OCI-LY1 (cell line): Measurements from ENCODE around the gene WIPF3.

Experiments
- H2AFZ ChIP-seq: fragments of 200-600 bp; sonication (generic), shearing (Covaris generic); 2 replicates; pipeline ENCODE4 v1.6.0; 2014; ENCODE audit warnings: antibody characterized with exemption, mild to moderate bottlenecking, low read length
- H3F3A ChIP-seq: fragments of 200-600 bp; sonication (generic), shearing (Covaris generic); 2 replicates; pipeline ENCODE4 v1.6.0; 2014; ENCODE audit warnings: mild to moderate bottlenecking, antibody characterized with exemption, low read length, moderate library complexity; ENCODE audit not compliant: insufficient read depth
- H3K27ac ChIP-seq: fragments of 200-600 bp; sonication (generic); 2 replicates; pipeline ENCODE4 v1.5.1; 2014; ENCODE audit warnings: low read length, mixed run types, mild to moderate bottlenecking, low read depth; ENCODE audit not compliant: poor library complexity, severe bottlenecking
- H3K27me3 ChIP-seq: fragments of 200-600 bp; sonication (generic); 2 replicates; pipeline ENCODE4 v1.6.0; 2014; ENCODE audit warnings: antibody characterized with exemption, mild to moderate bottlenecking, low read length, moderate library complexity; ENCODE audit not compliant: insufficient read depth
- H3K36me3 ChIP-seq: fragments of 200-600 bp; sonication (generic); 2 replicates; pipeline ENCODE4 v1.6.1; 2014; ENCODE audit warnings: mild to moderate bottlenecking, antibody characterized with exemption, low read length, moderate library complexity, mixed read lengths; ENCODE audit not compliant: insufficient read depth
- H3K4me1 ChIP-seq: fragments of 200-600 bp; sonication (generic); 2 replicates; pipeline ENCODE4 v1.5.1; 2014; ENCODE audit warnings: mild to moderate bottlenecking, low read length, moderate library complexity; ENCODE audit not compliant: insufficient read depth, severe bottlenecking
- H3K4me2 ChIP-seq: fragments of 200-600 bp; sonication (generic), shearing (Covaris generic); 2 replicates; pipeline ENCODE4 v1.6.1; 2014; ENCODE audit warnings: low read length
- H3K4me3 ChIP-seq: fragments of 200-600 bp; sonication (generic); 2 replicates; pipeline ENCODE4 v1.5.1; 2014; ENCODE audit warnings: low read length, low read depth, mild to moderate bottlenecking, mixed read lengths; ENCODE audit not compliant: poor library complexity, severe bottlenecking
- H3K79me2 ChIP-seq: fragments of 200-600 bp; shearing (Covaris generic); 2 replicates; pipeline ENCODE4 v1.6.1; 2016; ENCODE audit warnings: mixed run types, low read length, mixed read lengths; ENCODE audit not compliant: insufficient read depth
- H3K9ac ChIP-seq: fragments of 200-600 bp; sonication (generic), shearing (Covaris generic); 2 replicates; pipeline ENCODE4 v1.6.1; 2014; ENCODE audit warnings: mild to moderate bottlenecking, low read length, mixed read lengths
- H3K9me2 ChIP-seq: fragments of 200-600 bp; sonication (generic), shearing (Covaris generic); 2 replicates; pipeline ENCODE4 v1.6.1; 2014; ENCODE audit warnings: low read depth, mild to moderate bottlenecking, low read length, mixed read lengths
- H3K9me3 ChIP-seq: fragments of 200-600 bp; shearing (Covaris generic); 2 replicates; pipeline ENCODE4 v1.6.1; 2014; ENCODE audit warnings: low read length, mixed read lengths
- H4K20me1 ChIP-seq: fragments of 200-600 bp; sonication (generic), shearing (Covaris generic); 2 replicates; pipeline ENCODE4 v1.6.0; 2016; ENCODE audit warnings: mild to moderate bottlenecking, low read length; ENCODE audit not compliant: insufficient read depth
- CTCF ChIP-seq: fragments of 200-600 bp; sonication (generic), shearing (Covaris generic); IDR thresholded peaks from 2 replicates; pipeline ENCODE4 v1.5.1; 2017; ENCODE audit warnings: mild to moderate bottlenecking, antibody characterized with exemption, low read length, moderate library complexity, mixed read lengths
- EZH2 ChIP-seq: fragments of 200-600 bp; sonication (generic), shearing (Covaris generic); IDR thresholded peaks from 2 replicates; pipeline ENCODE4 v1.8.0; 2017; ENCODE audit warnings: borderline replicate concordance, mixed run types, mild to moderate bottlenecking, antibody characterized with exemption, low read length, moderate library complexity, mixed read lengths

The WIPF3 gene

GRCh38 chr7:29851487-29851886 lies 45.2 kb downstream of the WIPF3 start:
- Histone ChIP-seq H3K9me3 (no peaks in the 10 kb centered on the region), H3F3A (no peaks in the 10 kb centered on the region)
- TF ChIP-seq EZH2 = no peak
- TF ChIP-seq CTCF = no peak

GRCh38 chr7:29852457-29852856 lies 46.1 kb downstream of the WIPF3 start:
- no peak for TF ChIP-seq EZH2
- no peak for TF ChIP-seq CTCF
- H3K9ac ChIP-seq = no peak overlapping the region
- H4K20me1 ChIP-seq = no peaks in the 10 kb centered on the region
- no peaks in the 10 kb centered on the region for H3K36me3 ChIP-seq
- H3K79me2 ChIP-seq = no peaks in the 10 kb centered on the region
- H2AFZ ChIP-seq = no peak overlapping the region
- H3K9me2 ChIP-seq = no peaks in the 10 kb centered on the region
- no peaks in the 10 kb centered on the region for H3K27me3 ChIP-seq
- no peak overlapping the region for H3K27ac ChIP-seq
- no peaks in the 10 kb centered on the region for H3K4me1 ChIP-seq
- no peak overlapping the region for H3K4me2 ChIP-seq
- no peaks in the 10 kb centered on the region for H3F3A ChIP-seq
- H3K4me3 ChIP-seq = no peak overlapping the region
- no peaks in the 10 kb centered on the region for H3K9me3 ChIP-seq

More at GRCh38 chr7:29851487-29851886, 45.2 kb downstream of the WIPF3 start:
- no peaks in the 10 kb centered on the region for H3K27me3 ChIP-seq
- H3K4me2 ChIP-seq = no peak overlapping the region
- H3K27ac ChIP-seq = no peak overlapping the region
- H3K4me3 ChIP-seq = no peak overlapping the region
- H3K4me1 ChIP-seq = no peaks in the 10 kb centered on the region
- H4K20me1 ChIP-seq = no peaks in the 10 kb centered on the region
- H3K79me2 ChIP-seq = no peaks in the 10 kb centered on the region
- H3K36me3 ChIP-seq = no peaks in the 10 kb centered on the region
- H3K9me2 ChIP-seq = no peaks in the 10 kb centered on the region
- H3K9ac ChIP-seq = no peak overlapping the region
- no peak overlapping the region for H2AFZ ChIP-seq

GRCh38 chr7:29853072-29853471 lies 46.8 kb downstream of the WIPF3 start:
- H3K27me3 ChIP-seq = no peaks in the 10 kb centered on the region
- H3K27ac ChIP-seq = no peak overlapping the region
- no peaks in the 10 kb centered on the region for H3K9me3 ChIP-seq
- H2AFZ ChIP-seq = no peak overlapping the region
- H3K4me2 ChIP-seq = no peak overlapping the region
- H3K36me3 ChIP-seq = no peaks in the 10 kb centered on the region
- H3K79me2 ChIP-seq = no peaks in the 10 kb centered on the region
- H3K9ac ChIP-seq = no peak overlapping the region
- H3F3A ChIP-seq = no peaks in the 10 kb centered on the region
- H3K4me1 ChIP-seq = no peaks in the 10 kb centered on the region
- H3K4me3 ChIP-seq = no peak overlapping the region
- TF ChIP-seq CTCF (no peak), EZH2 (no peak)
- H4K20me1 ChIP-seq = no peaks in the 10 kb centered on the region
- no peaks in the 10 kb centered on the region for H3K9me2 ChIP-seq
